H1 (cell line): Measurements from ENCODE around the gene LAMP5. TPM values are rescaled to one million over a fixed set of nuclear protein-coding genes. Genes with fewer than 3 reads are reported as not detected.
A peak's percentile ranks its signal among the peaks of the same experiment; 100 is the strongest.

ENCODE experiments used
- CTCF ChIA-PET: fragments of 300-600 bp; sonication (Branson Sonifier 250); formaldehyde crosslinking; loops from one replicate; lab custom pipeline; 2021; ENCODE audit not compliant: partially characterized antibody; lab: Charles Lee
- POLR2A ChIA-PET: fragments of 300-600 bp; sonication (Branson Sonifier 250); formaldehyde crosslinking; loops from one replicate; lab custom pipeline; 2021; ENCODE audit warnings: inconsistent platforms; ENCODE audit not compliant: partially characterized antibody; lab: Charles Lee
- DNase-seq, 2 experiments: peaks; one replicate each; pipeline versions ENCODE4 v3.0.0 to v3.0.0-alpha.2; 2010 to 2022; ENCODE audit warnings: low spot score in 2 of 2, low read depth in 1 of 2, mixed read lengths in 1 of 2
- FAIRE-seq: peaks from 2 replicates; lab custom pipeline; 2011; peaks lifted over from hg19 to GRCh38; lab: Jason Lieb, UNC
- H2AFZ ChIP-seq: 2 replicates; pipeline ENCODE4 v1.8.1; 2012; ENCODE audit warnings: low read length, inconsistent platforms
- H2AK5ac ChIP-seq: 2 replicates; pipeline ENCODE4 v1.6.1; 2013; ENCODE audit warnings: low read depth, low read length
- H2BK120ac ChIP-seq: replicated peaks from 2 replicates; pipeline ENCODE3; 2013; ENCODE audit warnings: low read depth, low read length, inconsistent platforms
- H2BK12ac ChIP-seq: 2 replicates; pipeline ENCODE4 v1.6.1; 2013; ENCODE audit warnings: low read depth, low read length
- H2BK15ac ChIP-seq: 2 replicates; pipeline ENCODE4 v1.6.1; 2013; ENCODE audit warnings: low read length
- H2BK20ac ChIP-seq: 2 replicates; pipeline ENCODE4 v1.6.1; 2013; ENCODE audit warnings: low read length
- H2BK5ac ChIP-seq: 2 replicates; pipeline ENCODE4 v1.6.1; 2013; ENCODE audit warnings: low read depth, low read length
- H3K14ac ChIP-seq: 2 replicates; pipeline ENCODE4 v1.6.1; 2013; ENCODE audit warnings: inconsistent platforms; ENCODE audit not compliant: insufficient read length
- H3K18ac ChIP-seq: 2 replicates; pipeline ENCODE4 v1.6.1; 2013; ENCODE audit warnings: low read length; ENCODE audit errors: extremely low read depth
- H3K23ac ChIP-seq: 2 replicates; pipeline ENCODE4 v1.6.1; 2013; ENCODE audit warnings: inconsistent platforms; ENCODE audit not compliant: insufficient read length
- H3K23me2 ChIP-seq: 2 replicates; pipeline ENCODE4 v1.6.1; 2013; ENCODE audit warnings: low read depth, low read length
- H3K27ac ChIP-seq: 2 replicates; pipeline ENCODE4 v1.6.1; 2011; ENCODE audit warnings: low read depth, low read length, inconsistent platforms
- H3K27me3 ChIP-seq, 4 experiments: replicated peaks in 1 of 4; 1 replicate in 1 of 4; 2 replicates in 3 of 4; pipeline versions ENCODE4 v1.6.1 to v1.8.1; 2011 to 2013; ENCODE audit warnings: low read length in 3 of 4, mild to moderate bottlenecking in 3 of 4, inconsistent platforms in 2 of 4, mixed read lengths in 2 of 4, moderate library complexity in 1 of 4; ENCODE audit not compliant: control insufficient read depth in 3 of 4, insufficient read depth in 3 of 4; ENCODE audit errors: extremely low read depth in 1 of 4
- H3K36me3 ChIP-seq, 4 experiments: 2 replicates each; pipeline versions ENCODE4 v1.6.1 to v1.8.1; 2011 to 2013; ENCODE audit warnings: mild to moderate bottlenecking in 4 of 4, low read length in 3 of 4, moderate library complexity in 2 of 4, control low read depth in 1 of 4, inconsistent platforms in 1 of 4; ENCODE audit not compliant: insufficient read depth in 4 of 4, control insufficient read depth in 2 of 4
- H3K4ac ChIP-seq: replicated peaks from 2 replicates; pipeline ENCODE3; 2013; ENCODE audit warnings: low read length, low read depth, mixed read lengths, inconsistent platforms; ENCODE audit not compliant: insufficient read length
- H3K4me1 ChIP-seq, 4 experiments: replicated peaks in 1 of 4; 1 replicate in 1 of 4; 2 replicates in 3 of 4; pipeline versions ENCODE4 v1.6.1 to v1.8.1; 2011 to 2013; ENCODE audit warnings: low read length in 3 of 4, inconsistent platforms in 2 of 4, mixed read lengths in 1 of 4; ENCODE audit not compliant: insufficient read depth in 4 of 4, control insufficient read depth in 3 of 4
- H3K4me2 ChIP-seq, 2 experiments: 2 replicates each; pipeline versions ENCODE4 v1.6.1 to v1.8.1; 2011 to 2013; ENCODE audit warnings: low read depth in 2 of 2, low read length in 2 of 2, control low read depth in 1 of 2, inconsistent platforms in 1 of 2, mild to moderate bottlenecking in 1 of 2; ENCODE audit not compliant: insufficient read depth in 1 of 2
- H3K4me3 ChIP-seq, 4 experiments: fragments of 200-600, 300-600 bp in 1 of 4; sonication (generic), shearing (Covaris generic), sonication (Bioruptor Twin) in 1 of 4; 2 replicates each; pipeline versions ENCODE4 v1.5.1 to v1.8.1; 2011 to 2016; ENCODE audit warnings: low read length in 4 of 4, low read depth in 3 of 4, control low read depth in 2 of 4, inconsistent platforms in 2 of 4, mild to moderate bottlenecking in 2 of 4, mixed read lengths in 1 of 4, moderate library complexity in 1 of 4; ENCODE audit not compliant: insufficient read depth in 2 of 4; ENCODE audit errors: extremely low read depth in 1 of 4
- H3K56ac ChIP-seq: replicated peaks from 2 replicates; pipeline ENCODE3; 2013; ENCODE audit warnings: low read depth, mild to moderate bottlenecking, mixed read lengths, low read length, inconsistent platforms; ENCODE audit not compliant: insufficient read length
- H3K79me1 ChIP-seq: 2 replicates; pipeline ENCODE4 v1.6.1; 2013; ENCODE audit warnings: low read depth, low read length, control low read depth
- H3K79me2 ChIP-seq, 2 experiments: 2 replicates each; pipeline versions ENCODE4 v1.6.1 to v1.8.1; 2012 to 2013; ENCODE audit warnings: low read length in 2 of 2, mild to moderate bottlenecking in 2 of 2, inconsistent platforms in 1 of 2; ENCODE audit not compliant: insufficient read depth in 2 of 2, control insufficient read depth in 1 of 2
- H3K9ac ChIP-seq, 4 experiments: replicated peaks in 1 of 4; 1 replicate in 1 of 4; 2 replicates in 3 of 4; pipeline versions ENCODE4 v1.6.1 to v1.8.1; 2011 to 2013; ENCODE audit warnings: low read depth in 3 of 4, low read length in 3 of 4, control low read depth in 2 of 4, mild to moderate bottlenecking in 2 of 4, moderate library complexity in 2 of 4, inconsistent platforms in 1 of 4; ENCODE audit errors: extremely low read depth in 1 of 4
- H3K9me3 ChIP-seq, 2 experiments: 2 replicates each; pipeline versions ENCODE4 v1.6.1 to v1.8.1; 2012 to 2013; ENCODE audit warnings: mild to moderate bottlenecking in 2 of 2, moderate library complexity in 2 of 2, control low read depth in 1 of 2, inconsistent platforms in 1 of 2, low read depth in 1 of 2, low read length in 1 of 2, mixed read lengths in 1 of 2; ENCODE audit not compliant: insufficient read depth in 2 of 2
- H4K20me1 ChIP-seq, 2 experiments: replicated peaks in 1 of 2; 2 replicates each; pipeline versions ENCODE3 to v1.8.1; 2011 to 2013; ENCODE audit warnings: inconsistent platforms in 2 of 2, low read length in 2 of 2, mild to moderate bottlenecking in 1 of 2; ENCODE audit not compliant: insufficient read depth in 2 of 2, control insufficient read depth in 1 of 2
- H4K5ac ChIP-seq: 2 replicates; pipeline ENCODE4 v1.6.1; 2013; ENCODE audit warnings: low read length, low read depth, mixed read lengths, inconsistent platforms; ENCODE audit not compliant: insufficient read length
- H4K8ac ChIP-seq: 2 replicates; pipeline ENCODE4 v1.8.0; 2013; ENCODE audit warnings: mild to moderate bottlenecking, moderate library complexity, low read length, inconsistent platforms; ENCODE audit not compliant: insufficient read depth; ENCODE audit errors: extremely low read depth
- H4K91ac ChIP-seq: replicated peaks from 2 replicates; pipeline ENCODE3; 2013; ENCODE audit warnings: low read length, mixed read lengths, inconsistent platforms; ENCODE audit not compliant: insufficient read length
- CEBPB ChIP-seq: IDR thresholded peaks from 2 replicates; pipeline ENCODE4 v1.6.1; 2012; ENCODE audit warnings: low read depth, low read length
- CREB1 ChIP-seq: IDR thresholded peaks from 2 replicates; pipeline ENCODE4 v1.6.1; 2012; ENCODE audit warnings: inconsistent platforms
- CTBP2 ChIP-seq: IDR thresholded peaks from 2 replicates; pipeline ENCODE4 v1.7.0; 2011; ENCODE audit warnings: borderline replicate concordance, mild to moderate bottlenecking, moderate library complexity, mixed read lengths, low read length; ENCODE audit not compliant: insufficient read depth, insufficient read length
- KDM1A ChIP-seq: fragments of 200-600, 300-600 bp; sonication (generic); IDR thresholded peaks from 2 replicates; pipeline ENCODE4 v1.7.1; 2016; ENCODE audit warnings: mild to moderate bottlenecking, low read length, borderline replicate concordance
- KDM4A ChIP-seq: IDR thresholded peaks from one replicate; pipeline ENCODE4 v1.7.1; 2012; ENCODE audit warnings: low read depth, mild to moderate bottlenecking, moderate library complexity, low read length, inconsistent platforms; ENCODE audit not compliant: severe bottlenecking
- POLR2AphosphoS5 ChIP-seq: IDR thresholded peaks from 2 replicates; pipeline ENCODE4 v1.6.1; 2011; ENCODE audit warnings: low read depth, low read length
- POU5F1 ChIP-seq: IDR thresholded peaks from 2 replicates; pipeline ENCODE4 v1.6.1; 2011; ENCODE audit warnings: low read depth, mild to moderate bottlenecking, low read length, moderate library complexity
- WGBS, 2 experiments: shearing (Covaris generic) in 1 of 2; methylation state at CpG; one replicate each; pipeline versions ENCODE4 v1.1.6 to v1.1.7; 2013 to 2015; ENCODE audit warnings: low lambda C conversion rate in 2 of 2, mixed read lengths in 2 of 2, inconsistent platforms in 1 of 2, low coverage in 1 of 2, missing lambda C conversion rate in 1 of 2; ENCODE audit not compliant: insufficient replicate concordance in 2 of 2, insufficient coverage in 1 of 2, insufficient read length in 1 of 2; ENCODE audit errors: extremely low coverage in 1 of 2, missing lambda C conversion rate in 1 of 2; 5-methylcytosine and 5-hydroxymethylcytosine counted together
- polyA plus RNA-seq, 7 experiments: library from polyadenylated mRNA; depleted of rRNA in 3 of 7; stranded (reverse) in 5 of 7; unstranded in 2 of 7; fragments of >200 nt in 5 of 7; fragments of 200-250 nt in 2 of 7; gene quantifications; 1 replicate in 5 of 7; 2 replicates in 1 of 7; 4 replicates in 1 of 7; pipeline versions ENCODE4 v1.2.1 to v1.2.3, GENCODE V29; 2011 to 2013; ENCODE audit warnings: missing spikeins in 2 of 7, mixed read lengths in 2 of 7
- total RNA-seq: library from RNA; stranded (reverse); fragmentation: NEBNext Ultra II Directional; extraction: Animal tissue kit (Norgen Biotek cat#: 25700); gene quantifications from 2 replicates; pipeline ENCODE4 v1.2.1, GENCODE V29; 2021

Gene LAMP5
- total and polyA plus RNA-seq, 2 of the 8 experiments (the other 6 are each of a cell fraction or from before 2014, with no cell fraction given): 0.22 to 1.9 TPM

- Histone ChIP-seq H4K8ac (no peak overlapping the region), H2BK12ac (no peak overlapping the region), H3K36me3 (no peaks in the 10 kb centered on the region), H4K5ac (no peak overlapping the region), H3K18ac (no peak overlapping the region), H2BK20ac (no peak overlapping the region), H3K56ac (no peak overlapping the region), H2BK120ac (no peak overlapping the region), H3K79me2 (no peaks in the 10 kb centered on the region), H2AFZ (peak overlapping the region; percentile 31; the same call in 1 of the 2 replicates), H3K27me3 (peaks cover 56 to 86% (median 72%) of the 10 kb centered on the region in 4 experiments), H2BK15ac (no peak overlapping the region; the same call in 1 of the 2 replicates), H3K14ac (no peak overlapping the region), H3K4me2 (peak overlapping the region; percentile 80 to 82), H4K20me1 (peaks cover 0 to 5% of the 10 kb centered on the region in 2 experiments), H3K23ac (no peak overlapping the region), H3K4me3 (peak overlapping the region in 3 of 4 experiments; percentile 28 to 55 (median 35); a peak in 7 of 8 replicates), H3K27ac (no peak overlapping the region), H3K79me1 (no peaks in the 10 kb centered on the region), H3K4ac (no peak overlapping the region), H3K9me3 (no peaks in the 10 kb centered on the region), H4K91ac (no peak overlapping the region), H3K9ac (no peak overlapping the region), H3K23me2 (peaks cover 7% of the 10 kb centered on the region; the same call in 1 of the 2 replicates), H2AK5ac (no peak overlapping the region), H3K4me1 (peaks cover 3 to 25% (median 15%) of the 10 kb centered on the region in 4 experiments), H2BK5ac (no peak overlapping the region)
- ChIA-PET POLR2A (interaction anchor here (0.8 kb wide), 1 partner anchor 11 kb away, joined by 3 read pairs; no protein-coding TSS in a partner anchor), CTCF (interaction anchor here (1.0 to 7.8 kb wide), 4 partner anchors 10 to 919 kb away, joined by 4 to 79 read pairs (median 4); partner anchors contain the start of gene LAMP5)
- no peak for TF ChIP-seq CEBPB
- TF ChIP-seq CTBP2: no peak
- TF ChIP-seq CREB1: no peak
- peak; percentile 8 for TF ChIP-seq KDM4A
- no peak for TF ChIP-seq POU5F1
- TF ChIP-seq KDM1A: no peak
- no peak for TF ChIP-seq POLR2AphosphoS5
- FAIRE-seq: no peak
- DNase-seq: peak in 1 of 2 experiments; percentile 64
- WGBS, 2 experiments: 4% methylated on average over 22 of the region's 23 CpGs; no CpG with 5 or more reads in 1 of the 2 experiments
These were observed 6.1 kb upstream of the LAMP5 start for GRCh38 chr20:9508240-9508661.
